Measurements from ENCODE around the gene TCP11. TPM values are rescaled to one million over a fixed set of nuclear protein-coding genes. Genes with fewer than 3 reads are reported as not detected.

Gene TCP11
- total RNA-seq, 1 donor from 2014 or later: not detected

DNA sequence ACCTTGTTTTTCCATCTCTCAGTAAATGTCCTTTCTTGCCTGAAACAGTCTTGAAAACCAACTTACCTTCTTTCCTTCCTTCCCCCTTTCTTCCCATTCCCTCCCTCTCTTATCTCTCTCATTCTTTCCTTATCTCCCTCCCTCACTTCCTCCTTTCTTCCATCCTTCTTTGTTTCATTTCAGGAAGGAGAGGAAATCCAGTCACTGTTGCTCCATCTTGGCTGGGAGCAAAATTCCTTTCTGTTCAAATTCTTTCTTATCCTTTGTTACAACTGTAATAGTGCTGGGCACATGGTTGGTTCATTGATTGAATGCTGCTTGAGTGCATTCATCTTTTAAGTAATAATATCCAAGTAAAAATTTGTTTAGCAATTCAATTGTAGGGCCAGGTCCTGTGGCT lies 17.4 kb upstream of the TCP11 start:
- H3K4me3 ChIP-seq: no peak overlapping the region
- H3K27me3 ChIP-seq: no peaks in the 10 kb centered on the region
- H3K27ac ChIP-seq: no peak overlapping the region
- intact Hi-C loops (cut with DNase I): no loop called here
- no peaks in the 10 kb centered on the region for H3K9me3 ChIP-seq
- no peaks in the 10 kb centered on the region for H3K36me3 ChIP-seq
- TF ChIP-seq POLR2AphosphoS5 (IDR thresholded peaks at IDR 0.05; ENCODE audit: insufficient read depth in 1 of 2, low read depth in 1 of 2) (no peak), POLR2A (IDR thresholded peaks at IDR 0.05) (no peak), CTCF (IDR thresholded peaks at IDR 0.05) (no peak)
- no peak for DNase-seq (ENCODE audit: extremely low spot score in 2 of 2)
- peaks cover 6% of the 10 kb centered on the region for H3K4me1 ChIP-seq

DNA sequence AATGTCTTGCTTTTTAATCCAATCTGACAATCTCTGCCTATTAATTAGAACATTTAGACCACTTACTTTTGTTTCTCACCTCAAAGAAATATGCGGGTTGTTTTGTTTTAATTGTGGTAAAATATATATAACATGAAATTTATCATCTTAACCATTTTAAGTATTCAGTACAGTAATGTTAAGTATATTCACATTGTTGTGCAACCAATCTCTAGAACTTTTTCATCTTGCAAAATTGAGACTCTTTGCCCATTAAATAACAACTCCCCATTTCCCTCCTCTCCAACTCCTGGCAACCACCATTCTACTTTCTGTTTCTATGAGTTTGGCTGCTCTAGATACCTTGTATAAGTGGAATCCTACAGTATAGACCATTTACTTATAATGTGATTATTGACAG lies 13.8 kb upstream of the TCP11 start:
- H3K27me3 ChIP-seq: no peaks in the 10 kb centered on the region
- no peak overlapping the region for H3K4me3 ChIP-seq
- intact Hi-C loops (cut with DNase I): no loop called here
- no peak for DNase-seq (ENCODE audit: extremely low spot score in 2 of 2)
- no peak overlapping the region for H3K27ac ChIP-seq
- no peaks in the 10 kb centered on the region for H3K36me3 ChIP-seq
- no peaks in the 10 kb centered on the region for H3K4me1 ChIP-seq
- TF ChIP-seq POLR2A (IDR thresholded peaks at IDR 0.05) (no peak), POLR2AphosphoS5 (IDR thresholded peaks at IDR 0.05; ENCODE audit: insufficient read depth in 1 of 2, low read depth in 1 of 2) (no peak), CTCF (IDR thresholded peaks at IDR 0.05) (no peak)
- no peaks in the 10 kb centered on the region for H3K9me3 ChIP-seq

DNA sequence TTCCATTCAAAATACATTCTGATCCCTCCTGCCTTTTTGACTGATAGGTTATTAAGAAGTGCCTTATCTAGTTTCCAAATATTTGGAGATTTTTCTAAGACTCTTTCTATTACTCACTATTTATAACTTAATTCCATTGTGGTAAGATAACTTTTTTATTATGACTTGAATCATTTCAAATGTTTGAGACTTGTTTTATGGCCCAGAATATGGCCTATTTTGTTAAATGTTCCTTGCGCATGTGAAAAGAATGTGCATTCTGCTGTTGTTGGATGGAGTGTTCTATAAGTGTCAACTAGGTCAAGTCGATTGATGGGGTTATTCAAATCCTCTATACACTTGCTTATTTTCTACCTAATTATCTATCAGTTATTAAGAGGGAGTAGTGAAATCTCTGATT lies 13.1 kb upstream of the TCP11 start:
- no peak for DNase-seq (ENCODE audit: extremely low spot score in 2 of 2)
- intact Hi-C loops (cut with DNase I): no loop called here
- no peak overlapping the region for H3K4me3 ChIP-seq
- H3K36me3 ChIP-seq: no peaks in the 10 kb centered on the region
- no peak for TF ChIP-seq CTCF (IDR thresholded peaks at IDR 0.05)
- no peak for TF ChIP-seq POLR2AphosphoS5 (IDR thresholded peaks at IDR 0.05; ENCODE audit: insufficient read depth in 1 of 2, low read depth in 1 of 2)
- no peak for TF ChIP-seq POLR2A (IDR thresholded peaks at IDR 0.05)
- no peaks in the 10 kb centered on the region for H3K27me3 ChIP-seq
- no peaks in the 10 kb centered on the region for H3K4me1 ChIP-seq
- H3K27ac ChIP-seq: no peak overlapping the region
- no peaks in the 10 kb centered on the region for H3K9me3 ChIP-seq

- no peak overlapping the region for H3K4me3 ChIP-seq
- H3K4me1 ChIP-seq: no peaks in the 10 kb centered on the region
- H3K9me3 ChIP-seq: no peaks in the 10 kb centered on the region
- H3K36me3 ChIP-seq: no peaks in the 10 kb centered on the region
- no peak overlapping the region for H3K27ac ChIP-seq
- H3K27me3 ChIP-seq: no peaks in the 10 kb centered on the region
- DNase-seq (ENCODE audit: extremely low spot score in 2 of 2): no peak
- intact Hi-C loops (cut with DNase I): no loop called here
- no peak for TF ChIP-seq POLR2A (IDR thresholded peaks at IDR 0.05)
- no peak for TF ChIP-seq CTCF (IDR thresholded peaks at IDR 0.05)
- TF ChIP-seq POLR2AphosphoS5 (IDR thresholded peaks at IDR 0.05; ENCODE audit: insufficient read depth in 1 of 2, low read depth in 1 of 2): no peak
Measured at GRCh38 chr6:35152067-35152707, 11.0 kb upstream of the TCP11 start.

- H3K4me3 ChIP-seq: no peak overlapping the region
- TF ChIP-seq POLR2A (IDR thresholded peaks at IDR 0.05): no peak
- no peak for TF ChIP-seq POLR2AphosphoS5 (IDR thresholded peaks at IDR 0.05; ENCODE audit: insufficient read depth in 1 of 2, low read depth in 1 of 2)
- no peak for TF ChIP-seq CTCF (IDR thresholded peaks at IDR 0.05)
- H3K4me1 ChIP-seq: no peaks in the 10 kb centered on the region
- H3K9me3 ChIP-seq: no peaks in the 10 kb centered on the region
- no peaks in the 10 kb centered on the region for H3K36me3 ChIP-seq
- DNase-seq (ENCODE audit: extremely low spot score in 2 of 2): no peak
- intact Hi-C loops (cut with DNase I): no loop called here
- no peak overlapping the region for H3K27ac ChIP-seq
- H3K27me3 ChIP-seq: no peaks in the 10 kb centered on the region
Measured at GRCh38 chr6:35151466-35151865, 10.3 kb upstream of the TCP11 start.

Data from vagina (tissue), 2 donors.